HG02884 (cell line): Measurements from ENCODE around the gene NPTXR.
A peak's percentile ranks its signal among the peaks of the same experiment; 100 is the strongest.

Experiments used
- ATAC-seq: cut with Tn5 transposase; IDR thresholded peaks from one replicate; pipeline ENCODE4 v1.9.1; 2021; ENCODE audit warnings: mild to moderate bottlenecking, moderate library complexity; ENCODE audit not compliant: unreplicated experiment

NPTXR gene

GRCh38 chr22:38843657-38844314 is at the start of gene NPTXR:
NPTXR (minus strand) TSS chr22:38844028.
- ATAC-seq, result no peak

DNA sequence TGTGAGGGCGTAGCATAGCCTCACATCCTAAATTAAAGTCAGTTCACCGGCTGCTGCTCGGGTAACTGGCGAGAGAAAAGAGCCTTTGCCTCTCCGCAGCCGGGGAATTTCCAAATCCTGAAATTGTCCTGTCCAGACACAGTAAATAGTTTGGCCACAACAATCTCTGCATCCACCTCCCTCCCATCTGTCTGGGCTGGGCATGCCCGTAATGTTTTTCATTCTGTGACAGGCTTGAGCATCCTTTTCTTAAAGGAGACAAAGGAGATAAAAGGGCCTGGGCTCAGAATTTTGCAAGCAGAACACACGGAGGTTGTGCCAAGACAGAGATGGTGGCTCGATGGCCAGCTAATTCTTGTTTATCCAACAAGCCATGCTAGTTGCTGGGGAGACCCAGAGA is 47.4 kb upstream of the NPTXR start:
- no peak for ATAC-seq

DNA sequence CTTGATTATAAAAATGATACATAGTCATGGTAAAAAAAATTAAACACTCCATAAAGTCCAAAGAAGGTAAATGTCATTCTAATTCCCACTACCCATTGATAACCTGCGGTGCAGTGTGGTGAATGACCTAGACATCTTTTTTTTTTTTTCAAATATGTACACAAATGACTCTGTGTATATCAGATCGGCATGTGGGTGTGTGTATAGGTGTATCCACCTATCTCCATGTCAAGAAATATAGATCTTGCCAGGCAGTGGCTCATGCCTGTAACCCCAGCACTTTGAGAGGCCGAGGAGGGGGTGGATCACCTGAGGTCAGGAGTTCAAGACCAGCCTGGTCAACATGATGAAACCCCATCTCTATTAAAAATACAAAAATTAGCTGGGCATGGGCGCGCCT is 46.5 kb upstream of the NPTXR start:
- ATAC-seq, result no peak

DNA sequence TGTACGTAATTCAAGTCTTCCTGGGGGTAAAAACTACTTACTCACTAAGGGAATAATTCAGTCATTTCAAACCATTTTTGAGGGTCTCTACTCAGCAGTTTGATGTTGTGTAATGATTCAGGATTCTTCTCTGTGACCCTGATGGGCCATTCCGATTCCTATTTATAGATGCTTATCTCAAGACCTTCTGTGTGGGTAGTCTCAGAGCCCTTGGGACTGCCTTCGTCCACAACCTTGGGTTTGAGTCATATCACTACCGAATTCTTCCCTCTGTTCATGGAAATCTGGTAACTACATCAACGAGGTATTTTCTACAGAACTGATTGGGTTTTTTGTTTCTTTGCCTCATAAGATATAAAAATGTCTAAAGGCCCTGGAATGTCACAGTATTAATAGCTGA is 42.5 kb upstream of the NPTXR start:
- no peak for ATAC-seq

DNA sequence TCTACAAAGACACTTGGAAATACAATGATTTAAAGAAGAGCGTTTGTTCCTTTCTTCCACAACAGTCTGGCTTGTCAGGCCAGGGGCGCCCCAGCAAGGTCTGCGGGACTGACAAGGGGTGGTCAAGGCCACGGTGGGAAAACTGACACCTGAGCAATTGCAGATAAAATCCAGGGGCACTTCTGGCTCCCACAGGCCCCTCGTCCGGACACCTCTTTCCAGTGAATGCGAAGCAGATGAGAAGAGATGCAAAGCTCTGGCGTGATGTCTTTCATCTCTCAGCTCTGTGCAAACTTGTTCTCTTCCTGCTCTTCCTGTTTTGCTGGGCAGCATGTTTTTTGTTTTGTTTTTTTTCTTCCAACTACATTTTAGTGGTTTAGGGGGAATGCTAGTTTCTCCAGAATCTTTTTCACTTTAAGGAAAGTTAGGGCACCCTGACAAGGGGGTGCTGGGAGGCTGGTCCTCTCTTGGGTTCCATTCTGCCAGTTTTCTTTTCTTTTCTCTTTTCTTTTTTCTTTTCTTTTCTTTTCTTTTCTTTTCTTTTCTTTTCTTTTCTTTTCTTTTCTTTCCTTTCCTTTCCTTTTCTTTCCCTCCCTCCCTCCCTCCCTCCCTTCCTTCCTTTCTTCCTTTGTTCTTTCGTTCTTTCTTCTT is 39.3 kb upstream of the NPTXR start:
- ATAC-seq, result no peak

- no peak for ATAC-seq
Measured at GRCh38 chr22:38881997-38882879, 38.4 kb upstream of the NPTXR start.

DNA sequence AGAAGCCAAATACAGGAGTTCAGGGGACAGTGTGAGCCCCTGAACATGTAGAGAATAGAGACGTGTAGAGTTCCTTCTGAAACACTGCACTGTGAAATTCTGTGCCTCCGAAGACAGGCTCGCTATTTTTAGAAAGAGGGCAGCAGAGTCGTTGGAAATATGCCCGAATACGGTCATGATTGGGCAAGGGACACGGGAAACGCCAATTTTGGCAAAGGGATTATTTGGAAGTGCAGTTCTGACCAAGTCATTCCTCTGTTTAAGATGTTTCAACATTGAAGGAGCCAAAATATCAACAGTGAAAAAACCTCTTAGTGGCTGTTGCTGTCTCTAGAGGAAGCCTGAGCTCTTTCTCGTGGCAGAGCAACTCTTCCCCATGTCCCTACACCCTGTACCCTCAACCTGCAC is 37.6 kb upstream of the NPTXR start:
- ATAC-seq, result no peak

- ATAC-seq, result no peak
Measured at GRCh38 chr22:38879961-38880360, 36.1 kb upstream of the NPTXR start.

DNA sequence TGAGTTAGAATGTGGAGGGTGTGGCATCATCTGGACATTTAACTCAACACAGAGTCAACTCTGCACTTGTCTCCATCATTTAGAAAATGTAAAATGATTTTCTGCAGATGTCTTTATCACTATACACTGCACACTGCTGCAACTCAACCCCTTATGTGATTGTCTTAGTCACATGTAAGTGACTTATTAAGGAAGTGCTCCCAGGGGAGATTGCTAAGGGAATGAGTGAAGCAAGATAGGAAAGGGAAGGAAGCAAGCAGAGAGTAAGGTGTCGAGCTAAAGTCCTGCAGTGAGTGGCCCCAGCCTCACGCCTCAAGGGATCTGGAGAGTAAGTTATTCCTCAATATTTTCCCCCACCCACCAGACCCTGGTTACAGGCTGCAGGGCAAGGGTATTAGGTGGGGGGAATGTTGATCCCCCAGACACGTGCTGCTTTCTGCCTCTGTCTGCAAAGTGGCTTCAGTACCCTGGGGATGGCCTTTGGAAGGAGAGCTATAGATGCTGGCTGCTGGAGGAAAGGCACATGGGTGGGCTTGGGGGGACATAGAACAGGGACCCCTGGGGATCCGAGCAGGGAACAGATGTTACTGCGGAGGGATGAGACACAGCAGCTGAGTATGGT is 35.4 kb upstream of the NPTXR start:
- no peak for ATAC-seq

DNA sequence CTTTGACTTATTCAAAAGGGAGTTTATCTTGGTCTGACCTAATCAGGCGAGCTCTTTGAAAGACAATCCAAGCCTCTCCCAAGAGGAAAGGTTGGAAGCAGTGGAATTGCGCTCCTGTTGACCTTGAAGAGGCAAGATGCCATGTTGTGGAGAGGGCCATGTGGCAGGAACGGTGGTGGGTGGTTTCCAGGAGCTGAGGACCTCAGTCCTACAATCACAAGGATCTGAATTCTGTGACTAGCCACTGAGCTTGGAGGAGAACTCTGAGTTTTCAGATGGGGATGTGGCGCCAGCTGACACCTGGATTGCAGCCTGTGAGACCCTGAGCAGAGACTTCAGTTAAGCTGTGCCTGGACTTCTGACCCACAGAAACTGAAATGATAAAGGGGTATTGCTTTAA is 34.2 kb upstream of the NPTXR start:
- no peak for ATAC-seq

GRCh38 chr22:38874529-38875222 is 30.8 kb upstream of the NPTXR start:
- ATAC-seq, result no peak

DNA sequence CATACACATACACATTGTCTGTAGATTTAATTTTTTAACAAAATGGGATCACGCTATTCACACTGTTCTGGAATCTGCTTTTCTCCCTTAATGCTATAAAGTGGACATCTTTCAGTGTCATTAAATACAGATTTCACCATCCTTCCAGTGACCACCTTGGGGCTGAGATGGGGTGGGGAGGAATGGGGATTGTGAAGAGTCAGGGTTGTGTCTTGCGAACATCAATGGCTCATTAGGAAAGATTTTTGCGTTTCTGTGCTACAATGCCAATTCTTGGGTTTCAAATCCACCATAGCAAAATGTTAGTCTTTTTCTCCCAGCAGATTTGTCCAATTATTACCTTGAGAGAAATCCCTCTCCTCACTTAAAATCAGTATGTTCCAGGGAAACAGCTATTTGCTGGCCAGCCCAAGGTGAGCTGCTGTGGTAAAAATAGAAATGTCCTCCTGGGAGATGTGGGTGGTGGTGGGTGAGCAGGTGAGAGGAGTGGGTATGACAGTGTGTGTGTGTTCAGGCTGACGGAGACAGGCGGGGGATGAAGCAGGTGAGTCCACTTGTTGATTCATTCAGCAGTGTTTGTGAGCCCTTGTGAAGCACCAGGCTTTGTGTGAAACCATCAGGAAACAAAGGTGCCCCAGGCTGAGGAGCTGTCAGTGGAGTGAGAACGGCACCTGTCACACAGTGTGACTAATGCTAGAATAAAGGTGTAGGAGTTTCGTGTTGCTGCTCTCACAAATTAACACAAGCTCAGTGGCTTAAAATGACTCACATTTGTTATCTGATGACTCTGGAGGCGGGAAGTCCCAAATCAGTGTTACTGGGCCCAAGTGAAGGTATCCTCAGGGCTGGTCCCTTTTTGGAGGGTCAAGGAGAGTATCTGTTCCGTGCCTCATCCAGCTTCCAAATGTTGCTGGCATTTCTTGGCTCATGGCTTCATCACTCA is 29.9 kb upstream of the NPTXR start:
- ATAC-seq, result no peak

DNA sequence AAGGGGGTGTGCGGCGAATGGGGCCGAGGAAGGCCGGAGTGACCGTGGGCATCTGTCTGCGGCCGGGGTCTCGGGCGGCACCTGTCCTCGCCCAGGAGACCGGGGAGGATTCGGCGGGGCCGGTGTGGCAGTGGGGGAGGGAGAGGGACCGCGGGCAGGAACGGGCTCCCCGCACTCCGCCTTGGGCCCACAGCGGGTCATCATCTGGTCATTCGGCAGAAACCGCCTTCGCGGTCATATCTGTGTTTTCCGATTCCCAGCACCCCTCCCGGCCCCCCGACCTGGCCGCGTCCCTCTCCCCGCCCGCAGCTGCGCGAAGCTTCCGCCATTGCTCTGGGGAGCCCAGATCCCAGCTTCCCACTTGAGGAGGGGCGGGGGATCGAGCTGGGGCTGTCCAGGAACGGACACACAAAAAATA is 29.0 kb upstream of the NPTXR start:
- no peak for ATAC-seq

DNA sequence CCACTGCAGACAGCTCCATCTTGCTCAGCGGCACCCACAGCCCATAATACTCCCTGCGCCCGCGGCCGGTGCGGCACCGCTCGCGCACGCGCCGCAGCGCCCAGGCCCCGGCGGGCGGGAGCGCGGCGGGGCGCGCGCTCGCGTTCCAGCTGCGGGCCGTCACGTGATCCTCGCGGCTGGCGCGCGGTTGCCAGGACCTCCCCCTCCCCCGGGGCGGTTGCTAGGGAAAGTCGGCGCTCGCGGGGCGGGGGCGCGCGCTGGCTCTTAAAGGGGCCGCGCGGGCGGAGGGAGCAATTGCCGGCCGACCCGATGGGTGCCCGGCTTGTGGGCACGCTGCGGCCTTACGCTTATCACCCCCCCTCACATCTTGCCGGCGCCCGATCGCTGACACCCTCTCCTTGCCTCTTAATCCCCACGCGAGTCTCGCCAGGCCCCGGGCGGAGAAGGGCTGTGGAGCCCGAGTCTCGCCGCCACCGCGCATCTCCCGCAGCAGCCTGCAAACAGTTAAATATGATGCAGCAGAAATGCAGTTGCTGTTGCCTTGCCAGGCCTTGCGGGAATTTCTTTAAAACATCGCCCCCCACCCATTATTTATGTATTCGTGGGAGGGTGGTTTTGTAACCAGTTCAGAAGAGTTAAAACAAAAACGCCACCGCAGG is 28.5 kb upstream of the NPTXR start, which contains the start of gene CBX6:
Gene CBX6 (minus strand): TSS at position 45 of the 659 bp plus-strand sequence. CDS start 26 bp downstream, at position 19.
- ATAC-seq, result peak; percentile 59

GRCh38 chr22:38871360-38872171 is 27.7 kb upstream of the NPTXR start:
- ATAC-seq, result no peak

DNA sequence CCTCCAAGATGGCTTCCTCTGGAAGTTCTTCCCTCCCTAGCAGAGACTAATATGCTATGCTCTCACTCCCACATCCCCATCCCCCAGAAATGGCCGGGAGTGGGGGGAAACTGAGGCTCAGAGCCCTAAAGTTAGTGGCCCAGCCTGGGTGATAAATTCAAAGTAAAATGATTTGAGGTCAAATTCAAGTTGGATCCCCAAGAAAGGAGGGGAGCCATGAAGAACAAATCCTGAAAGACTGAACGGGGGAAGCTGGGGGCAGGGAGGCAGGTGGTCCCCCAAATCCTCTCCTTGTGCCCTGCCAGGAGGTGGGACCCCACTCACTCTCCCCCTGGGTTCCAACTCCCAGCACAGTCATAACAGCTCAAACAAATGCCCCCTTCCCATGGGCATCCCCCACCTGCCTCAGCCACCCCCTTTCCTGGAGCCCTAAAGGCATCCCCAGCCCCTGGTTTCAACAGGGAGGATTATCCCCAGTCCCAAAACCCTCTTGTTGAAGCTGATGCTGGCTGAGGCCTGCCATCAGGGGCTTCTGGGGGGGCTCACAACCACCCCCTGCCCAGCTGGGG is 27.0 kb upstream of the NPTXR start:
- ATAC-seq, result no peak

- ATAC-seq, result no peak
Measured at GRCh38 chr22:38870312-38870741, 26.5 kb upstream of the NPTXR start.

DNA sequence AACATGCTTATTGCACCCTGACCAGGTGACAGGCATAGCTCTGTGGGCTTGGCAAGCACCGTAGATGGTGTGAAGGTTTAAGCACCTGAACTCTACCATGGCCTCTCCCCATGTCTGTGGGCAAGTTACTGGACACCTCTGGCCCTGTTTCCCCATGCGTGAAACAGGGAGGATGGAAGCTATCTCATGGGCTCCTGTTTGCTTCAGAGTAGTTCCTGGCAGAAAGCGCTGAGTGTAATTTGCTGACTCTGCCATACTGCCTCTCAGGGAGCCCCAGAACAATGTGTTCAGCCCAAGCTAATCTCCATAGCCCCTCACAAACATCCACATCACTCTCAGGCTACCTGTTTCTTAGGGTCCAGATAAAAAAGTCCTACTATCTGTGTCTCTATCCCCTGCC is 25.8 kb upstream of the NPTXR start:
- no peak for ATAC-seq
